HG03139 (cell line): ENCODE measurements around the gene CD79A.
"Not testable (repeated sequence)": the region's sequence is repeated elsewhere in the genome, so short reads cannot be mapped to it uniquely, and the experiment has no call there.

Experiments used
- ATAC-seq: cut with Tn5 transposase; IDR thresholded peaks from one replicate; pipeline ENCODE4 v1.9.1; 2021; ENCODE audit not compliant: unreplicated experiment

CD79A gene

GRCh38 chr19:41904118-41904870 lies 27.2 kb downstream of the CD79A start:
- no peak for ATAC-seq

DNA sequence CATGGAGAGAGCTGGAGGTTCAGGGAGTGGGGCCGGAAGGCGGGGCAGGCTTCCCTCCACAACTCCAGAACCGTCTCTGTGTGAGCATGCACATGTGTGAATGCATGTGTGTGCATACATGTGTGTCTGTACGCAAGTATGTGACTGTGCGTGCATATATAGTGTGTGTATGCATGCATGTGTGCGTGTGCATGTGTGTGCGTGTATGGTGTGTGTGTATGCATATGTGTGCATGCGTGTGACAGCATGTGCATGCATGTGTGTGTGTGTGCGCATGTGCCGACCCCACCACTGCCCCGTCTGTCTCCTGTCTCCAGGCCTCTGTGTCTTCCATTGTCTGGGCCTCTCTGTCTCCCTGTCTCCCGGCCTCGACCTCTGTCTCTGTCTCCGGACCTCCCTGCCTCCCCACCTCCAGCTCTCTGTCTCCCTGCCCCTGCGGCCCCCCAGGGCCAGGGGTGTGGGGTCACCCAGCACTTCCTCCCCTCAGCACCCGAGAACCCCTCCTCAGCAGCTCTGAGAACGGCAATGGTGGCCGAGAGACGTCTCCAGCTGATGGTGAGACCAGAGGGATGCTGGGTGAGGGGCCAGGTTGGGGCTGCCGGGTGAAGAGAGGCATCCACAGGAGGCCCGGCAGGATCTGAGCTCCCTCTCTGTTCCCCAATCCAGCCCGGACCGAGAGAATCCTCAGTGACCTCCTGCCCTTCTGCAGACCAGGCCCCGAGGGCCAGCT lies 28.4 kb downstream of the CD79A start:
- ATAC-seq, result no peak

DNA sequence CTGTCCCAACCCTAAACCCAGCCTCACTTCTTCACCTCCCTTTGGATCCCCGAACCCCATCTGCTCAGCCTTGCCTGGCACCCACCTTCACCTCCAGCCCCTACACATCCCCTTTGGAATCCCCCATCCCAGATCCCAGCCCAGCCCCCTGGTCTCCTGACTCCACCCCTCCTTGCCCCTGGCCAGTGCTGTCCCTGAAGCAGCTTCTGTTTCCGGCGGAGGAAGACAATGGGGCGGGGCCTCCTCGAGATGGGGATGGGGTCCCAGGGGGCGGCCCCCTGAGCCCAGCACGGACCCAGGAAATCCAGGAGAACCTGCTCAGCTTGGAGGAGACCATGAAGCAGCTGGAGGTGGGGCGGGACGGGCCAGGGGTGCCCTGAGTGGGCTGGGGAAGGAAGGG lies 29.2 kb downstream of the CD79A start:
- no peak for ATAC-seq

DNA sequence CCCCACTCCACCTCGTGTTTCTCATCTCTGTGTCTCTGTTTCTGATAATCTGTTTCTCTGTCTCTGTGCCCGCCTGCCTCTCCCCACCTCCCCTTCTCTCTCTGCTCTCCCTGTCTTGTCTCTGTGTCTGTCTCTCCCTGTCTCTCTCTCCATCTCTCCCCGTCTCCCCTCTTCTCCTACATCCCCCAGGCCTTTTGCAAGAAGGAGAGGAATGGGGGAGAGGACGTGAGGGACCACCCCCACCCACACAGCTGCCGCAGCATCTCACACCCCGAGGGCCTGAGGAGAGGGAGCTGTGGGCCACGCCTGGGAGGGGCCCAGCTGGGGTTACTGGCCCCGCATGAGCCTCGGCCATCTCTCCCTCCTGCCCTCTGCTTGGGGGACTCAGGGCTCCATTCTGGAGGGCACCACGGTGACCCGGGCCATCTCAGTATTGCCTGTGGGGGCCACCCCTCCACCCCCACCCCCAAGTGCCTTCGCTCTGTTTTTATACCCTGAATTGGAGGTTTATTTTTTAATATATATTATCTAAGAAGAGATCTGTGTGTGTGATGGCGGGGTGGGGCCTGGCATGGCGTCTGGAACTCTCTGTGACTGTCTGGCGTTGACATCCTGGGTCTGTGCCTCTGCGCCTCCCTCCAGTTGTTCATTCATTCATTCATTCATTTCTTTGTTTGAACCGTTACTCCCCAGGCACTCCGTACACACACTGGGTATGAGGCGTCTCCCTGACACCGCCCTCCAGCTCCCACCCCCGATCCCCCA lies 30.0 kb downstream of the CD79A start:
- no peak for ATAC-seq

DNA sequence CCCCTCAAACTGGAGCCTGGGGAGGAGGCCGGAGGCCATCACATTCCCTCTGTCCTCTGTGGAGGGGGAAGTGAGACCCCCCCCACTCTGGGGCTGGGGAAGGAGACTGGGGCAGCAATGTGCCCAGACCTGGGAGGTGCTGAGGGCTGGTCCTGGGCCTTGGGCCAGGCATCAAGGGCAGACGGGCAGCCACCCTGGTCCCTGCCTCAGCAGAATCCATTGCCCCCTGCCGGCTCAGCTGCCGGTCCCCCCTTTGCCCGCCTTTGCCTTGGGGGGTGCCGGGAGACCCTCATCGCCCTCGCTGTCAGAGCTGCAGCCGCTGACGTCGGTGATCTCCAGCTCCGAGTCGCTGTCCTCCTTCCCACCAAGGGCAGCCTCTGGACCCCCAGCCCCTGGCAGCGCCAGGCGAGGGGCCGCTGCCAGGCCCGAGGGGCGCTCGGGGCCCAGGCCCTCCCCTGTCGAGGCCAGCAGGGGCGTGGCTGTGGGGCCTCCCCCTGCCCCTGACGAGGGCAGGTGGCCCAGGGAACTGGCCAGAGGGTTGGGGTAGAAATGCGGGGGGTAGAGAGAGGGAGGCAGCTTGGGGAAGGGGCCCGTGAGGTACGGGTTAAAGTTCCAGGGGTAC lies 31.0 kb downstream of the CD79A start:
- no peak for ATAC-seq

DNA sequence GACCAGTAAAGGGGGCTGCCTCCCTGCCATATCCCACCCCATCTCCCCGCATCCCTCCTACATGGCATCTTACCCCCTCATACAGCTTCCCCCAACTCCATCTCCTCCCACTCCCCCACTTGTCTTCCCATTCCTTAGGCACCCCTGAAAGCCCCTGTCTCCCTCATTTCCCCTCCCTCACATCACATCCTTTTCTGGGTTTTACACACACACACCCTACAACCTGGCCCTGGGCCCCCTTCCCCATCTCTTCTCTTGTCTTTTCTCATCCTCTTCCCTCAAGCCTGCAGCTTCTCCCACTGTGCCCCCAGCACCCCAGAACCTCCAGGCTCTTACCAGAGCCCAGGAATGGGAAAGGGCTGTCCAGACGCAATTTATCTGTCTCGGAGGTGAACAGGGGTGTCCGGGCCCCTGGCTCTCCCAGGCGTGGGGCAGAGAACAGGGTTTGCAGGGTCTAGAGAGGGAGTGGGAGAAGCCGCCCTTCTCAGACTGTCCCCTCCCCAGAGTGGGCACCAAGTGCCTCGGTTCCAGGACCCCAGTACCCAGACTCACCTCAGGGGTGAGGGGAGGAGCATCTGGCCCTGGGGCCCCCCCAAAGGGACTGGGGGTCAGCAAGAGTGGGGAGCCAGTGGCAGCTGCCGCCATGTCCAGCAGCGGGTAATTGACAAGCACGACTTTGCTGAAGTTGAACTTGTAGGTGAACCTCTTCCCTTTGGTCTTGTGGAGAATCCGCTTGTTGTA lies 31.8 kb downstream of the CD79A start:
- ATAC-seq, result no peak

GRCh38 chr19:41909706-41910105 lies 32.6 kb downstream of the CD79A start:
- ATAC-seq, result no peak

DNA sequence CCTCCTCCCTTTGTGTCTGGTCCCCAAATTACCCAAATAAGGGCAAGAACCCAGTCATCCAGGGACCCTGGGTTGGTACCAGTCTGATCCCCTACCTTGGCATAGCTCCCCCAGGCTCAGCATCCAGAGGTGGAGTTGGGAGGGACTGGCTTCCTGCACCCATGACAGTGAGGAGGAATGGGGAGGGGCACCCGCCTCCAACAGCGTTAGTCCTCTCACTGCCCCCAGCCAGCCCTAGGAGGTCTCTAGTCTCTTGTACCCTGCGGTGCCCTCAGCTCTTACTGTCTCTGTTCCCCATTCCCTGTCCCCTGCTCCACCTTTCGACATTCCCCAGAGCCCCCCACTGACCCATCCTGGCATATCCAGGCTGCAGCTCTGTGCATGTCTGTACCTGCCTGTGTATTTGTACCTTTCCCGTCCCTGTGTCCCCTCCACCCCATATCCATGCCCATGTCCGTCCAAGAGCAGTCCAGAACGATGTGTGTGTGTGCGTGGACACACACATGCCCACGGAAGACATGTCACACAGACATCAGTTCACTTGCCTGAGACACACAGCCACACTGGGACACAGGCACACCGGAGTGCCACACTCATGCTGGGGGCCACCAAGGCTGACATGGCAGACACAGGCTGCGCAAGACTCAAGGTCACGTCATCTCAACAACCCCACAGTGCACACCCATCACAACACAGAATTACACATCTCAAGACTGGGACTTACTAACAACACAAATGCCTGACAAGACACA lies 33.3 kb downstream of the CD79A start:
- no peak for ATAC-seq

DNA sequence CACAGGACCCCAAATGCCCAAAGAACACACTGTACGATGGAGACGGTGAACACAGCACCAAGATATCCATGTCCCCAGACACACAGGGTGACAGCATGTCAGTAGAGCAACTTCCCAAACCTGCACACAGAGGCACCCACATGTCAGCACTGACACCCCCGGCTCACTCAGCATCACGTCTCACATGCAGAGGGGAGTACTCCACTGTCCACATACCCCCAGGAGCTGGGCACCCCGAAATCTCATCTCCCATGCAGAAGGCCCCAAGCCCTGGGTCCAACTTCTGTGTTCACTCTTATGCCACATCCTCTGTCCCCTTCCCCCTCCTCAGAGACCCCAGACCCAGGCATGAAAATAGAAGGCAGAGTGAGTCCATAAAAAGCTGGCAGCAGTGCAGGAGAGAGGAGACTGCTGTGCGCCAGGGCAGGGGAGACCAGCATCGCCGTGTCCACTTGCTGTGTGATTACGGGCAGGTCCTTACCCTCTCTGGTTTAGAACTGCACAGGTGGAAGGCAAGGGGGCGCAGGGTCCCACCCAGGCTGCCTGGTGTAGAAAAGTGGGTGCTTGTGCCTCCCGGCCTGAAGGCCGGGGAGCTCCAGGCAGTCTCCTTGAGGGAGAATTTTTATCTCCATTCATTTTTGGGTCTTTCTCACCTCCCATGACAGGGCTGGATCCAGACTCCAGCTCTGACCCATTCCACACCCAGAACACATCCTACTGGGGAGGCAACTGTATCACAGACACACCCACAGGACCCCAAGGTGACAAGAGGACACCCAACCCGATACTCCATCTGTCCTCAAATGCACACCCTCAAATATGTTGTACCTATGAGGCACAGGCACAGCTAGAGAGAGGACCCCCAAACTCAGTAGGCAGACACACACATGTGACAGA lies 34.2 kb downstream of the CD79A start:
- ATAC-seq, result no peak

GRCh38 chr19:41911889-41912731 lies 35.0 kb downstream of the CD79A start:
- ATAC-seq, result no peak

- ATAC-seq, result no peak
Measured at GRCh38 chr19:41912899-41913537, 35.9 kb downstream of the CD79A start.

GRCh38 chr19:41913538-41914423 lies 36.7 kb downstream of the CD79A start:
- no peak for ATAC-seq

- ATAC-seq, result not testable (repeated sequence)
Measured at GRCh38 chr19:41914424-41914834, 37.4 kb downstream of the CD79A start.

DNA sequence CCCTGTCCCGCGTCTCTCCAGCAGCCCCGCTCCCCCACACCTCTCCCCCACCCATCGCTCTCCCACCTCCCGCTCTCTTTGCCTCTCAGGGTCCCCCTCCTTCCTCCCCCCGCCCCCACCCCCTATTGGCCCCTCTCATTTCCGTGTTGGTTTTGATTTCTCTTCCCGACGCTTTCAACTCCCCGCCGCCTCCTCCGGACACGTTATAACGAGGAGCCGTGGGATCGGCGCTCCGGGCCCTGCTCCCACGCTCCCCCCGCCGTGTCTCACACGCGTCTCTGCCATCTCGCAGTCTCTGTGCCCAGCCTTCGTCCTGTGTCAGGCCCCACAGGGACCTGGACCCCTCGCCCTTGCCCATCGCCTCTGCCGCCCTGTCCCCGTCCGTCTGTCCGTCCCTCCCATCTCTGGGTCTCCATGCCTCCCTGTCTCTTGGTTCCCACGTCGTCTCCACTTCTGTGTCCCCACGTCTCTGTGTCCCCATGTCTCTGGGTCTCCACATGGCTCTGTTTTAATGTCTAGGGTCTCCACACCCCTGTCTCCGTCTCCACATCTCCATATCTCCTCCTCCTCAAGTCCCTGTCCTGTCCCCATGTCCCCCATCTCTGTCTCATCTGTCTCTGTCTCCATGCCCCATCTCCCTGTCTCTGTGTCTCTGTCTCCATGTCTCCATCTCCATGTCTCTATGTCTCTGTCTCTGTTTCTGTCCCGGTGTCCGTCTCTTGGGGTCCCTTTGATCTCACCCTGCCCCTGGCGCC lies 38.1 kb downstream of the CD79A start:
- no peak for ATAC-seq

GRCh38 chr19:41915776-41916414 lies 38.8 kb downstream of the CD79A start:
- no peak for ATAC-seq
